H9 (cell line): Measurements from ENCODE around the gene ADAMTS13. TPM values are rescaled to one million over a fixed set of nuclear protein-coding genes. Genes with fewer than 3 reads are reported as not detected.

ENCODE experiments used
- DNase-seq: peaks from one replicate; pipeline ENCODE4 v3.0.0-alpha.2; 2017
- H2AFZ ChIP-seq: one replicate; pipeline ENCODE4 v1.6.1; 2013; ENCODE audit warnings: mild to moderate bottlenecking, low read length, control low read depth, moderate library complexity
- H2AK5ac ChIP-seq: 2 replicates; pipeline ENCODE4 v1.6.1; 2013; ENCODE audit warnings: low read length, control low read depth, mixed read lengths; ENCODE audit not compliant: insufficient read length
- H2BK120ac ChIP-seq: one replicate; pipeline ENCODE4 v1.6.1; 2013; ENCODE audit warnings: low read depth, mild to moderate bottlenecking, low read length, control low read depth, inconsistent platforms; ENCODE audit not compliant: poor library complexity, severe bottlenecking
- H2BK12ac ChIP-seq: 2 replicates; pipeline ENCODE4 v1.6.1; 2013; ENCODE audit warnings: low read length, control low read depth, mixed read lengths, low read depth; ENCODE audit not compliant: insufficient read length
- H2BK15ac ChIP-seq: 2 replicates; pipeline ENCODE4 v1.6.1; 2013; ENCODE audit warnings: low read depth, low read length, control low read depth
- H2BK20ac ChIP-seq: one replicate; pipeline ENCODE4 v1.6.1; 2013; ENCODE audit warnings: low read depth, mild to moderate bottlenecking, low read length, control low read depth, inconsistent platforms; ENCODE audit not compliant: poor library complexity, severe bottlenecking
- H2BK5ac ChIP-seq: 2 replicates; pipeline ENCODE4 v1.6.1; 2013; ENCODE audit warnings: low read length, control low read depth, mixed read lengths; ENCODE audit not compliant: insufficient read length
- H3K14ac ChIP-seq: 2 replicates; pipeline ENCODE4 v1.6.1; 2013; ENCODE audit warnings: low read length, control low read depth; ENCODE audit not compliant: insufficient read depth
- H3K18ac ChIP-seq: 2 replicates; pipeline ENCODE4 v1.6.1; 2013; ENCODE audit warnings: low read depth, mild to moderate bottlenecking, mixed read lengths, low read length, control low read depth; ENCODE audit not compliant: insufficient read length
- H3K23ac ChIP-seq: 2 replicates; pipeline ENCODE4 v1.6.1; 2013; ENCODE audit warnings: low read length, control low read depth, mixed read lengths, low read depth; ENCODE audit not compliant: insufficient read length
- H3K23me2 ChIP-seq: 2 replicates; pipeline ENCODE4 v1.6.1; 2013; ENCODE audit warnings: low read depth, mild to moderate bottlenecking, mixed read lengths, low read length, control low read depth; ENCODE audit not compliant: insufficient read length, poor library complexity, severe bottlenecking
- H3K27ac ChIP-seq: 2 replicates; pipeline ENCODE4 v1.5.1; 2013; ENCODE audit warnings: low read length, control low read depth, mixed read lengths, low read depth; ENCODE audit not compliant: insufficient read length
- H3K27me3 ChIP-seq: 2 replicates; pipeline ENCODE4 v1.6.1; 2013; ENCODE audit warnings: low read length, control low read depth, inconsistent platforms; ENCODE audit not compliant: insufficient read depth
- H3K4ac ChIP-seq: 2 replicates; pipeline ENCODE4 v1.6.1; 2013; ENCODE audit warnings: low read depth, mild to moderate bottlenecking, control low read depth, inconsistent platforms, low read length, moderate library complexity
- H3K4me1 ChIP-seq: 2 replicates; pipeline ENCODE4 v1.6.1; 2013; ENCODE audit warnings: low read length, control low read depth, inconsistent platforms; ENCODE audit not compliant: insufficient read depth
- H3K4me2 ChIP-seq: 2 replicates; pipeline ENCODE4 v1.6.1; 2013; ENCODE audit warnings: low read length, control low read depth, mixed read lengths; ENCODE audit not compliant: insufficient read length, insufficient read depth
- H3K56ac ChIP-seq: 2 replicates; pipeline ENCODE4 v1.6.1; 2013; ENCODE audit warnings: low read depth, mild to moderate bottlenecking, mixed read lengths, low read length, control low read depth; ENCODE audit not compliant: insufficient read length
- H3K79me1 ChIP-seq: 2 replicates; pipeline ENCODE4 v1.6.1; 2013; ENCODE audit warnings: low read depth, mild to moderate bottlenecking, moderate library complexity, low read length, control low read depth, inconsistent platforms; ENCODE audit not compliant: insufficient read depth, poor library complexity, severe bottlenecking
- H3K79me2 ChIP-seq: 2 replicates; pipeline ENCODE4 v1.6.1; 2013; ENCODE audit warnings: low read length, control low read depth, inconsistent platforms; ENCODE audit not compliant: insufficient read depth
- H3K9ac ChIP-seq: 2 replicates; pipeline ENCODE4 v1.6.1; 2013; ENCODE audit warnings: low read length, control low read depth, mixed read lengths; ENCODE audit not compliant: insufficient read length; ENCODE audit errors: extremely low read depth
- H3K9me3 ChIP-seq: one replicate; pipeline ENCODE4 v1.6.1; 2013; ENCODE audit warnings: low read depth, low read length, inconsistent platforms; ENCODE audit not compliant: control insufficient read depth
- H3T11ph ChIP-seq: one replicate; pipeline ENCODE4 v1.6.1; 2013; ENCODE audit warnings: mild to moderate bottlenecking, low read length, control low read depth, inconsistent platforms
- H4K20me1 ChIP-seq: one replicate; pipeline ENCODE4 v1.6.1; 2013; ENCODE audit not compliant: control insufficient read depth, insufficient read length, insufficient read depth
- H4K5ac ChIP-seq: 2 replicates; pipeline ENCODE4 v1.6.1; 2013; ENCODE audit warnings: low read depth, mild to moderate bottlenecking, mixed read lengths, low read length, control low read depth; ENCODE audit not compliant: insufficient read length
- H4K8ac ChIP-seq: replicated peaks from 2 replicates; pipeline ENCODE4 v1.6.1; 2013; ENCODE audit warnings: low read length, control low read depth, mixed read lengths, low read depth; ENCODE audit not compliant: insufficient read length
- H4K91ac ChIP-seq: 2 replicates; pipeline ENCODE4 v1.6.1; 2013; ENCODE audit warnings: low read depth, mild to moderate bottlenecking, moderate library complexity, mixed read lengths, low read length, control low read depth; ENCODE audit not compliant: insufficient read length
- H3K27ac Mint-ChIP-seq, 3 experiments: 2 replicates in 2 of 3; 3 replicates in 1 of 3; pipeline ENCODE4 v1.8.0; 2020 to 2021; ENCODE audit warnings: mixed read lengths in 3 of 3, mild to moderate bottlenecking in 1 of 3, moderate library complexity in 1 of 3
- H3K27me3 Mint-ChIP-seq: 2 replicates; pipeline ENCODE4 v1.8.0; 2021; ENCODE audit warnings: low read depth, mild to moderate bottlenecking, moderate library complexity, mixed read lengths
- H3K36me3 Mint-ChIP-seq, 3 experiments: 2 replicates in 2 of 3; 3 replicates in 1 of 3; pipeline ENCODE4 v1.8.0; 2020 to 2021; ENCODE audit warnings: low read depth in 3 of 3, mixed read lengths in 3 of 3; ENCODE audit not compliant: insufficient read depth in 1 of 3
- H3K4me1 Mint-ChIP-seq, 2 experiments: 2 replicates each; pipeline ENCODE4 v1.8.0; 2020; ENCODE audit warnings: mixed read lengths in 2 of 2
- H3K4me3 Mint-ChIP-seq, 2 experiments: 2 replicates in 1 of 2; 3 replicates in 1 of 2; pipeline ENCODE4 v1.8.0; 2020 to 2021; ENCODE audit warnings: mild to moderate bottlenecking in 2 of 2, mixed read lengths in 2 of 2, moderate library complexity in 1 of 2
- H3K9me3 Mint-ChIP-seq, 2 experiments: 2 replicates in 1 of 2; 3 replicates in 1 of 2; pipeline ENCODE4 v1.8.0; 2020; ENCODE audit warnings: mild to moderate bottlenecking in 2 of 2, mixed read lengths in 2 of 2, moderate library complexity in 1 of 2
- WGBS: extraction: QIAGEN DNeasy Blood & Tissue Kit; methylation state at CpG from one replicate; pipeline ENCODE4 v1.1.7; 2013; ENCODE audit warnings: missing lambda C conversion rate, low lambda C conversion rate, mixed read lengths; ENCODE audit not compliant: insufficient read length; ENCODE audit errors: extremely low coverage; 5-methylcytosine and 5-hydroxymethylcytosine counted together
- total RNA-seq: library from RNA; stranded (reverse); gene quantifications from 2 replicates; pipeline ENCODE4 v1.2.1, GENCODE V29; 2021
- TF ChIP-seq, protein P1 (sequence below): fragments of 200-600 bp; sonication (generic); conservative IDR thresholded peaks from 3 replicates; pipeline ENCODE4 v1.8.0; 2021; ENCODE audit warnings: antibody characterized with exemption, mild to moderate bottlenecking

ADAMTS13 gene
- total RNA-seq, 1 experiment from 2014 or later, result 8.8 TPM

DNA sequence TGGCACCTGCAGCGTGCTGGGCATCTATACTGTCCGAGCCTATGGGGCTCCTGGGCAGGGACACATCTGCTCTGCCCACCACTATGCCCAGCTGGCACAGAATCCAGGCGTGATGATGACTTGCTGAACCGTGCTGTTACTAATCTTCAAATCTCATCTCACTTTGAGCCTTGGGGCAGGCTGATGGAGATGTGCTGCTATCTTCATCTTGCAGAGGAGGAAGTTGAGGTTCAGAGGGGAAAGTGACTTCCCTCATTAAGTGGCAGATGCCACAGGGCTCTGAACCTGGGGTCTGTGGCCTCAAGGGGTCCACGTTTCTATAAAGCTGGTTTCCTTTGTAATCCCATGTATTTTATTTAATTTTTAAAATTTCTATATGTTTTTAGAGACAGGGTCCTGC lies 52.0 kb downstream of the ADAMTS13 start:
- DNase-seq, result no peak
- H3K18ac ChIP-seq, result no peak overlapping the region
- H2BK15ac ChIP-seq, result no peak overlapping the region
- H4K91ac ChIP-seq, result no peak overlapping the region
- H3K4ac ChIP-seq, result no peak overlapping the region
- no peak overlapping the region for H4K8ac ChIP-seq
- H3K9ac ChIP-seq, result no peak overlapping the region
- TF ChIP-seq, protein P1, sequence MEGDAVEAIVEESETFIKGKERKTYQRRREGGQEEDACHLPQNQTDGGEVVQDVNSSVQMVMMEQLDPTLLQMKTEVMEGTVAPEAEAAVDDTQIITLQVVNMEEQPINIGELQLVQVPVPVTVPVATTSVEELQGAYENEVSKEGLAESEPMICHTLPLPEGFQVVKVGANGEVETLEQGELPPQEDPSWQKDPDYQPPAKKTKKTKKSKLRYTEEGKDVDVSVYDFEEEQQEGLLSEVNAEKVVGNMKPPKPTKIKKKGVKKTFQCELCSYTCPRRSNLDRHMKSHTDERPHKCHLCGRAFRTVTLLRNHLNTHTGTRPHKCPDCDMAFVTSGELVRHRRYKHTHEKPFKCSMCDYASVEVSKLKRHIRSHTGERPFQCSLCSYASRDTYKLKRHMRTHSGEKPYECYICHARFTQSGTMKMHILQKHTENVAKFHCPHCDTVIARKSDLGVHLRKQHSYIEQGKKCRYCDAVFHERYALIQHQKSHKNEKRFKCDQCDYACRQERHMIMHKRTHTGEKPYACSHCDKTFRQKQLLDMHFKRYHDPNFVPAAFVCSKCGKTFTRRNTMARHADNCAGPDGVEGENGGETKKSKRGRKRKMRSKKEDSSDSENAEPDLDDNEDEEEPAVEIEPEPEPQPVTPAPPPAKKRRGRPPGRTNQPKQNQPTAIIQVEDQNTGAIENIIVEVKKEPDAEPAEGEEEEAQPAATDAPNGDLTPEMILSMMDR, result no peak
- H3K79me2 ChIP-seq, result no peaks in the 10 kb centered on the region; the same call in 1 of the 2 replicates
- no peaks in the 10 kb centered on the region for H3K27me3 ChIP-seq
- no peaks in the 10 kb centered on the region for H3K79me1 ChIP-seq
- H3K27ac ChIP-seq, result no peak overlapping the region
- Mint-ChIP-seq H3K36me3 (peaks cover 11 to 20% (median 12%) of the 10 kb centered on the region in 3 experiments; a peak in 6 of 7 replicates), H3K4me1 (peaks cover 4 to 5% of the 10 kb centered on the region in 2 experiments), H3K4me3 (no peak overlapping the region), H3K27me3 (no peaks in the 10 kb centered on the region), H3K27ac (no peak overlapping the region), H3K9me3 (no peaks in the 10 kb centered on the region)
- H2BK20ac ChIP-seq, result no peak overlapping the region
- no peak overlapping the region for H2BK12ac ChIP-seq
- H2AK5ac ChIP-seq, result no peak overlapping the region
- no peak overlapping the region for H3T11ph ChIP-seq
- no peaks in the 10 kb centered on the region for H3K9me3 ChIP-seq
- H2AFZ ChIP-seq, result no peak overlapping the region
- H2BK120ac ChIP-seq, result no peak overlapping the region
- peaks cover 8% of the 10 kb centered on the region for H3K23me2 ChIP-seq
- 0 out of 2 replicates have a peak, but pooled peaks cover 2% of the 10 kb centered on the region for H3K4me1 ChIP-seq
- H2BK5ac ChIP-seq, result no peak overlapping the region
- H3K23ac ChIP-seq, result no peak overlapping the region
- H4K20me1 ChIP-seq, result no peaks in the 10 kb centered on the region
- H3K4me2 ChIP-seq, result no peak overlapping the region
- no peak overlapping the region for H3K56ac ChIP-seq
- H3K14ac ChIP-seq, result no peak overlapping the region
- no CpG with 5 or more reads among the region's 5 CpGs for WGBS
- H4K5ac ChIP-seq, result no peak overlapping the region
